GM06990 (cell line): ENCODE data around the gene DNAJC30.
"Not testable (repeated sequence)": the region's sequence is repeated elsewhere in the genome, so short reads cannot be mapped to it uniquely, and the experiment has no call there.

ENCODE experiments used
- DNase-seq: peaks from one replicate; pipeline ENCODE4 v3.0.0-alpha.2; 2011; ENCODE audit not compliant: insufficient read length; ENCODE audit errors: extremely low read depth
- H3K27me3 ChIP-seq: replicated peaks from 2 replicates; pipeline ENCODE4 v1.6.0; 2011; ENCODE audit warnings: low read length; ENCODE audit not compliant: control insufficient read depth, insufficient read depth
- H3K36me3 ChIP-seq: 2 replicates; pipeline ENCODE4 v1.5.1; 2011; ENCODE audit warnings: low read length; ENCODE audit not compliant: control insufficient read depth, insufficient read depth
- H3K4me3 ChIP-seq: replicated peaks from 2 replicates; pipeline ENCODE4 v1.5.1; 2011; ENCODE audit warnings: low read depth, mild to moderate bottlenecking, control low read depth, low read length
- CTCF ChIP-seq: IDR thresholded peaks from 2 replicates; pipeline ENCODE4 v1.5.1; 2011; ENCODE audit warnings: low read length, control low read depth, mild to moderate bottlenecking, inconsistent platforms; ENCODE audit not compliant: insufficient read depth, poor library complexity, severe bottlenecking

DNAJC30 gene

DNA sequence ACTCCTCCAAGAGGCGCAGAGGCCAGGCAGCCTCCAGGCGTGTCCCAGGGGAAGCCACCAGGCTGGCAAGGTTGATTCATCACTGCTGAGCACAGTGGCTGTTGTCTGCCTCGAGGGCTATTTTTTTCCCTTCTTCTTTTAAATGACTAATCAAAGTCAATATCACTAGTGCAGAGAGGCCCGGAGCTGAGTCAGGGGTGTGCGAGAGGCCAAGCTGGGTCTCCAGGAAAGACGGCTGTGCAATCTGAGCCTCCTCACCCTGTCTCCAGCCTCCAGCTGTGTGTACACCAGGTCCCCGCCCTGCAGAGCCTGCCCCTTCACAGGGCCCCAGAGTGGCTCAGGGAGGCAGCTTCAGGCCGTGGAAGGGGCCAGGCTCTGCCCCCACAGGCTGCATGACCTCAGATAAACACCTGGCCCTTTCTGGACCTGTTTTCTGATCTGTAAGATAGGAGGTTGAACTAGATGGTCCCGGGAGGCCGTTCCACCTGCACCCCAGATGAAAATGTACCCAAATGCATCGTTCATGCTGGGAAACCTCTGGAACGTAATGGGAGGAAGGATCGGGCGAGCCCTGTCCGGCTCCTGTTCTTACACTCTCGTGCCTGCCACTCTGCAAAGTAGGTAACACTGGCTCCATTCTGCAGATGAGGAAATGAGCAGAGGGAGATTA lies 32.5 kb upstream of the DNAJC30 start:
- no peaks in the 10 kb centered on the region for H3K27me3 ChIP-seq
- no peak for DNase-seq
- TF ChIP-seq CTCF, result no peak

DNA sequence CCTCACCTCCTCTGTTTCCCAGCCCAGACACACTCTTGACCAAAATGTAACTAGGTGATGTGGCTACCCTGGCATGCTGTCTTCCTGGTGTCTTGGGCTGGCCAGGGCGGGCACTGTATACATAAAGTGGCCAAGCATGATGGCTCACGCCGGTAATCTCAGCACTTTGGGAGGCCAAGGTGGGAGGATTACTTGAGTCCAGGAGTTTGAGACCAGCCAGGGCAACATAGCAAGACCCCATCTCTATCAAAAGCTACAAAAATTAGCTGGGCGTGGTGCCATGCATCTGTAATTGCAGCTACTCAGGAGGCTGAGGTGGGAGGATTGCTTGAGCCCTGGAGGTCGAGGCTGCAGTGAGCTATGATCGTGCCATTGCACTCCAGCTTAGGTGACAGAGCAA lies 30.1 kb upstream of the DNAJC30 start:
- not testable (repeated sequence) for H3K27me3 ChIP-seq, H3K36me3 ChIP-seq, DNase-seq, H3K4me3 ChIP-seq

More for the DNA sequence above, 32.5 kb upstream of the DNAJC30 start:
- H3K4me3 ChIP-seq, result no peak overlapping the region
- H3K36me3 ChIP-seq, result no peaks in the 10 kb centered on the region; the same call in 1 of the 2 replicates

DNA sequence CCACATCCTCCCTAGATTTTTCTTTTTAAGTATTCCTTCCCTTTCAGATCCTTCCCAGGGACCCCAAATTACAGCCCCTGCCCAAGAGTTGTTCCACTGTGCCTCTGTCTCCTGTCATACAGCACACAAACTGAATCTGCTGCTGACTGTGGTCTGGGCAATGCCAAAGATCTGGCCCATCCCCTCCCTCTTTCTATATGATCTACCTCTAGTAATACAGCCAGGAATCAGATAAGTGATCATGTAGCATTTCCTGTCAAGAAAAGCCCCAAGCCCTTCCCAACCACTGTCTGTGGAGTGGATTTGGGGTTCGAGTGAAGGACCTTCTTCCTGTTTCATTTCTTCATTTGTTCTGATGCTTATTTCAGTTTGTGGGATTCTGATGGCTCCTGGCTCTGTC lies 29.5 kb upstream of the DNAJC30 start:
- no peaks in the 10 kb centered on the region; the same call in 1 of the 2 replicates for H3K36me3 ChIP-seq
- H3K27me3 ChIP-seq, result no peaks in the 10 kb centered on the region
- no peak overlapping the region for H3K4me3 ChIP-seq
- DNase-seq, result no peak
- TF ChIP-seq CTCF, result no peak

DNA sequence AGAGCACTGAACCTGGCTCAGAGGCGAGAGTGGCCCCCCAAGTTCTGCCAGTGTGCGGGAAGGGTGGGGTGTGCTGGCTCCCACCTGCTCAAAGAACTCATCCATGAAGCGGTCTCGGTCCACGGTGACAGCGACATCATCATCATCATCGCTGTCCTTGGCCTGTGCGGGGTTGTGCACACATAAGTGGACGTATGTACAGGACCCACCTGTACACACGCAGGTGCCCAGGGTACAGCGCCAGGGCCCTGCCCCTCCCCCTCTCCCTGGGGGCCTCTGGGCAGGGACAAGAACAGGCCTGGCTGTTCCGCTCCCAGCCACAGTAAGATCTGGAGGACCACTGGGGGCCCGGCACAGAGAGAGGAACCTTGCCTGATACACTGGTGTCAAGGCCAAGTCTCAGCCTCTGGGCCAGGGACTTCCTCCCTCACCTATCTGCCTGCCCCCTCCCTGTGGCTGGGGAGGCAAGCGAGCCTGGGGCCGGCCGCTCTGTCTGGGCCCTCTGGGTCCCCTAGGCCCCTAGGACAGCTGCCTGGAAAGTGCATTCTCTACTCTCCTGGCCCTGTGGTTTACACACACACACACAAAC lies 25.8 kb upstream of the DNAJC30 start:
- Histone ChIP-seq H3K4me3 (no peak overlapping the region), H3K27me3 (no peaks in the 10 kb centered on the region), H3K36me3 (no peaks in the 10 kb centered on the region)
- no peak for TF ChIP-seq CTCF
- DNase-seq, result no peak

GRCh38 chr7:73707045-73707631 lies 23.9 kb upstream of the DNAJC30 start:
- TF ChIP-seq CTCF, result no peak
- DNase-seq, result no peak
- H3K27me3 ChIP-seq, result no peaks in the 10 kb centered on the region
- H3K36me3 ChIP-seq, result no peaks in the 10 kb centered on the region; the same call in 1 of the 2 replicates
- H3K4me3 ChIP-seq, result no peak overlapping the region

DNA sequence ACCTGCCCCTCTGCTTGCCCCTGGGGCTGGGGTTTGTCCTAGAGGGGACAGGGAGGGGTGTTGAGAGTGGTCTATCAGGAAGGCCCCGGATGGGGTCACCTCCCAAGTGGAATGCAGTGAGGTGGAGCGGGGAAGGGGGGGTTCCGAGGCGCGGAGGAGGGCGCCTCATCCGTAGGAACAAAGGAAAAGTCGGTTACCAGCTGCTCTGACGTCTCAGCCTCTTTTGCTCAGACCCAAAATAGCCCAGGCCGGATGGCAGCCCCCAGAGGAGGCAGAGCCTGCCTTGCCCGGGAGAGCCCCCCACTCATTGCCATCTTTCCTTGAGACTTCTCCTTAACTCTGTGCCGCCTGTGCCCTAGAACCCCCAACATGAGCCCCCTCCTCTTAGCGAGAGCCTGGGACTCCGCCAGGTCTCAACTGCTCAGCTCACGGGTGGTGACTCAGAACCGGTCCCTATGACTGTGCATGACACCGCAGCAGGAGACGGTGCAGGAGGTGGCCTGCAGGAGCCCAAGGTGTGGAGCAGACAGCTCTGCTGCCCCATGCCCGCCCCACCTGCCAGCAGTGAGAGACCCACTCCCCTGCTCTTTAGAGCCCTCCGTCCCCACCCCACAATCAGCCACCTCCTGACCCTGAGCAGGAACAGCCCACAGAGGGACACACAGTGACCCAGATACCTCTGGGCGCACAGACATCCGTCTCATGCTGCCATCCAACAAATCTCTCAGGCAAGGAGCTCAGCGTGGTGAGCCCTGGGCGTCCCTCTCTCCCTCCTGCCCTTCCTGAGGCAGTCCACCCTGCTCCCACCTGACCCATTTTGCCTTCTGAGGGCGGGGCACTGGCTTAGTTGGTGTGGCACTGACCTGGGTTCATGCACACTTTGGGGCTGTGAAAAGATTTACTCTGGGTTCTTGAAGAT lies 23.1 kb upstream of the DNAJC30 start:
- Histone ChIP-seq H3K4me3 (no peak overlapping the region), H3K27me3 (no peaks in the 10 kb centered on the region), H3K36me3 (no peaks in the 10 kb centered on the region; the same call in 1 of the 2 replicates)
- no peak for TF ChIP-seq CTCF
- DNase-seq, result no peak
